ENCODE measurements around the gene UBAC2. TPM values are rescaled to one million over a fixed set of nuclear protein-coding genes. Genes with fewer than 3 reads are reported as not detected.
"Not testable (repeated sequence)": the region's sequence is repeated elsewhere in the genome, so short reads cannot be mapped to it uniquely, and the experiment has no call there.

UBAC2 gene
- total RNA-seq, 4 donors from 2014 or later = 54.4 to 65.9 (median 59.5) TPM

DNA sequence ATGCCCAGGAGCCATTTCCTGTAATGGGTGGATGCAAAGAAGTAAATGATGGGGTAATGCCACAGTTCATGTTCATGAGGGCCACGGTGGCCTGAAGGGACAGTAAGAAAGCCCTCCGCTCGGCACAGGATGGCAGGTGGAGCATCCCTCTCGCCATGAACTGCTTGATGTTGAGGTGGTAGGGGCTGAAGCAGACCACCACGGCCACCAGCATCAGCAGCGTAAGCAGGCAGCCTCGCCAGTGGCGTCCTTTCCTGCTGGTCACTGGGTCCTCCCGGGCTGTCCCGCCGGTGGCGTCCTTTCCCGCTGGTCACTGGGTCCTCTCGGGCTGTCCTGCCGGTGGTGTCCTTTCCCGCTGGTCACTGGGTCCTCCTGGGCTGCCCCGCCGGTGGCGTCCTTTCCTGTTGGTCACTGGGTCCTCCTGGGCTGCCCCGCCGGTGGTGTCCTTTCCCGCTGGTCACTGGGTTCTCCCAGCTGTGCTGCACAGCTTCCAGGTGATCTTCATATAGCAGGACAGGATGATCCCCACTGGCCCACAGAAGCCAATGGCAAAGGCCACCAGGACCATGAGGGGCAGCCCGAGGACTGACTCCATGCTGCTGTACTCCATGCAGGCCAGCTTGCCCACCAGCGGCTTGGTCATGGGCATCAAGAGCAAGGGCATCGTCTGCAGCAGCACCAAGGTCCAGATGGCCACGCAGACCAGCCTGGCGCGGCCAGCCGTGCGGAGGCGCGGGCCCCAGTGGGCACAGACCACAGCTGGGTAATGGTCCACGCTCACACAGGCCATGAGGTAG, 207.4 kb downstream of the UBAC2 start:
- Histone ChIP-seq H3K36me3 (no peaks in the 10 kb centered on the region), H3K4me1 (no peaks in the 10 kb centered on the region), H3K27me3 (no peaks in the 10 kb centered on the region), H3K9me3 (no peaks in the 10 kb centered on the region), H3K27ac (no peak overlapping the region), H3K4me3 (no peak overlapping the region)
- intact Hi-C loops (cut with DNase I; ENCODE audit: low total_unique reads) = no loop called here
- TF ChIP-seq POLR2A (IDR thresholded peaks at IDR 0.05) = no peak
- TF ChIP-seq, protein P1, sequence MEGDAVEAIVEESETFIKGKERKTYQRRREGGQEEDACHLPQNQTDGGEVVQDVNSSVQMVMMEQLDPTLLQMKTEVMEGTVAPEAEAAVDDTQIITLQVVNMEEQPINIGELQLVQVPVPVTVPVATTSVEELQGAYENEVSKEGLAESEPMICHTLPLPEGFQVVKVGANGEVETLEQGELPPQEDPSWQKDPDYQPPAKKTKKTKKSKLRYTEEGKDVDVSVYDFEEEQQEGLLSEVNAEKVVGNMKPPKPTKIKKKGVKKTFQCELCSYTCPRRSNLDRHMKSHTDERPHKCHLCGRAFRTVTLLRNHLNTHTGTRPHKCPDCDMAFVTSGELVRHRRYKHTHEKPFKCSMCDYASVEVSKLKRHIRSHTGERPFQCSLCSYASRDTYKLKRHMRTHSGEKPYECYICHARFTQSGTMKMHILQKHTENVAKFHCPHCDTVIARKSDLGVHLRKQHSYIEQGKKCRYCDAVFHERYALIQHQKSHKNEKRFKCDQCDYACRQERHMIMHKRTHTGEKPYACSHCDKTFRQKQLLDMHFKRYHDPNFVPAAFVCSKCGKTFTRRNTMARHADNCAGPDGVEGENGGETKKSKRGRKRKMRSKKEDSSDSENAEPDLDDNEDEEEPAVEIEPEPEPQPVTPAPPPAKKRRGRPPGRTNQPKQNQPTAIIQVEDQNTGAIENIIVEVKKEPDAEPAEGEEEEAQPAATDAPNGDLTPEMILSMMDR (IDR thresholded peaks at IDR 0.05) = no peak
- DNase-seq = no peak

DNA sequence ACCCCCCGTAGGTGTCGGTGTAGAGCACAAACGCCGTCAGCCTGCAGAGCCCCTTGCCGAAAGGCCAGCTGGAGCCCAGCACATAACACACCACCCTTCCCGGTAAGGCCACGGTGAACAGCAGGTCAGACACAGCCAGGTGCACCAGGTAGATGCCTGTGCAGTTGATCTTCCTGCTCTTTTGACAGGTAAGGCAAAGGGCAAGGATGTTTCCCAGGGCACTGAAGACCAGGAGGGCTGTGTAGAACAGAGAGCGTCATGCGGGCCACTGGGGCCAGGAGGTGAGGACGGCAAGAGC, 208.0 kb downstream of the UBAC2 start:
- TF ChIP-seq, protein P1 (IDR thresholded peaks at IDR 0.05) = no peak
- no peak for TF ChIP-seq POLR2A (IDR thresholded peaks at IDR 0.05)
- no peaks in the 10 kb centered on the region for H3K4me1 ChIP-seq
- intact Hi-C loops (cut with DNase I; ENCODE audit: low total_unique reads) = no loop called here
- no peaks in the 10 kb centered on the region for H3K9me3 ChIP-seq
- no peak overlapping the region for H3K4me3 ChIP-seq
- no peak for DNase-seq
- H3K36me3 ChIP-seq = no peaks in the 10 kb centered on the region
- no peaks in the 10 kb centered on the region for H3K27me3 ChIP-seq
- H3K27ac ChIP-seq = no peak overlapping the region

DNA sequence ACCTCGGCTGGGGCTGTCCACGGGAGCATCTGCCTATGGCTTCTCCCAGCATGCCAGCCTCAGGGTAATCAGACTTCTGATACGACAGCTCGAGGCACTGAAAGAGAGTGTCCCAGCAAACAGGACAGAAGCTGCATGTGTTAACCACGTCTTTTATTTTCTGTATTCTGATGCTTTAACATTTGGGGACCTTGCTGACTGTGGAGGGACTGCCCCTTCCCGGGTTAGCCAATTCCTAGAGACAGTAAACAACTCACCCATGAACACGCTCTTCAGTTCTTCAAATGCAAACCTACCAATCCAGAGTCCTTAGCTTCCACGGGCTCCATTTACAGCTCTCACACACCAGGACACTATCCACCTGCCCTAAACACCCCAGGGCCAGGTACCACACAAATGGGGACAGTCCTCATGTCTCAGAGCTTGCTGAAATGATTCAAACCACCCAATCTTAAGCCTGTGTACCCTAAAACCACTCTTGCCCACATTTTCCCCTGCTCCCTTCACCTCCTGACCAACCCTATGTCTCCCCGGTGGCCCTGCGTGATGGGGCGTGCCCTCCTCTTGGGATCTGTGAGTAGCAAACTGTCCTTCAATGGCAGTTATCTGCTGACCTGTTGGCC, 208.9 kb downstream of the UBAC2 start:
- H3K4me1 ChIP-seq; H3K27ac ChIP-seq; DNase-seq; H3K9me3 ChIP-seq; H3K36me3 ChIP-seq; H3K4me3 ChIP-seq; intact Hi-C loops (cut with DNase I; ENCODE audit: low total_unique reads); H3K27me3 ChIP-seq: not testable (repeated sequence)

DNA sequence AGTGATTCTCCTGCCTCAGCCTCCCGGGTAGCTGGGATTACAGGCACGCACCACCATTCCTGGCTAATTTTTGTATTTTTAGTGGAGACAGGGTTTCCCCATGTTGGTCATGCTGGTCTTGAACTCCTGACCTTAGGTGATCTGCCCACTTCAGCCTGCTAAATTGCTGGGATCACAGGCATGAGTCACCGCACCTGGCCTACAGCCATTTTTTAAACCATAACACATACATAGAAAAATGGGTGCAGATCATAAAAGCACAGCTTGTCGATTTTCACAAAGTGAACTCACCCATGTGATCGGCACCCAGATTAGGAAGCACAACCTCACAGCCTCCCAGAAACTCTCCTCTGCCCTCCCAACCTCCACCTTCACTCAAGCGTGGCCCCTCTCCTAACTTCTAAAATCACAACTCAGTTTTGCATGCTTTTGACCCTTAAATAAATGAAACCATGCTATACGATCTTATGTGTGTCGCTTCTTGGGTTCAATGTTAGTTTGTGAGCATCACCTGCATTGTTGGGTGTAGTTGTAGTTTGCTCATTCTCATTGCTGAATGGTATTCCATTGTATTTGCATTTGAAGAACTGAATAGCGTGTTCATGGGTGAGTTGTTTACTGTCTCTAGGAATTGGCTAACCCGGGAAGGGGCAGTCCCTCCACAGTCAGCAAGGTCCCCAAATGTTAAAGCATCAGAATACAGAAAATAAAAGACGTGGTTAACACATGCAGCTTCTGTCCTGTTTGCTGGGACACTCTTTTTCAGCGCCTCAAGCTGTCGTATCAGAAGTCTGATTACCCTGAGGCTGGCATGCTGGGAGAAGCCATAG, 210.2 kb downstream of the UBAC2 start:
- DNase-seq; H3K27ac ChIP-seq; H3K9me3 ChIP-seq; H3K27me3 ChIP-seq; H3K4me3 ChIP-seq; intact Hi-C loops (cut with DNase I; ENCODE audit: low total_unique reads); H3K4me1 ChIP-seq; H3K36me3 ChIP-seq: not testable (repeated sequence)

- Histone ChIP-seq H3K36me3 (no peaks in the 10 kb centered on the region), H3K27me3 (no peaks in the 10 kb centered on the region), H3K9me3 (no peaks in the 10 kb centered on the region), H3K4me3 (no peak overlapping the region), H3K27ac (no peak overlapping the region), H3K4me1 (no peaks in the 10 kb centered on the region)
- no peak for TF ChIP-seq POLR2A (IDR thresholded peaks at IDR 0.05)
- TF ChIP-seq, protein P1 (IDR thresholded peaks at IDR 0.05) = no peak
- intact Hi-C loops (cut with DNase I; ENCODE audit: low total_unique reads) = no loop called here
- DNase-seq = no peak
Observed at GRCh38 chr13:99412856-99413255, 212.2 kb downstream of the UBAC2 start.

All from uterus (tissue), 4 donors.